Keratinocyte (primary cell): Measurements from ENCODE around the gene CAND2. TPM values are rescaled to one million over a fixed set of nuclear protein-coding genes. Genes with fewer than 3 reads are reported as not detected.

Experiments
- DNase-seq: peaks from one replicate; pipeline ENCODE4 v3.0.0-alpha.2; 2011; ENCODE audit warnings: low read depth, missing footprints, low spot score
- FAIRE-seq: peaks from 2 replicates; lab custom pipeline; 2011; peaks lifted over from hg19 to GRCh38; lab: Jason Lieb, UNC
- H2AFZ ChIP-seq: 2 replicates; pipeline ENCODE4 v1.6.0; 2012; ENCODE audit warnings: low read length, control low read depth, inconsistent platforms; ENCODE audit not compliant: control insufficient read depth
- H3K27ac ChIP-seq: 2 replicates; pipeline ENCODE4 v1.5.1; 2011; ENCODE audit warnings: low read length; ENCODE audit not compliant: control insufficient read depth, insufficient read depth
- H3K27me3 ChIP-seq: 3 replicates; pipeline ENCODE4 v1.6.0; 2011; ENCODE audit warnings: low read length; ENCODE audit not compliant: control insufficient read depth, insufficient read depth; ENCODE audit errors: extremely low read depth
- H3K36me3 ChIP-seq, 2 experiments: 2 replicates in 1 of 2; 3 replicates in 1 of 2; pipeline ENCODE4 v1.5.1; 2011; ENCODE audit warnings: low read length in 2 of 2, mild to moderate bottlenecking in 1 of 2; ENCODE audit not compliant: control insufficient read depth in 2 of 2, insufficient read depth in 2 of 2; ENCODE audit errors: extremely low read depth in 1 of 2
- H3K4me1 ChIP-seq: 3 replicates; pipeline ENCODE4 v1.5.1; 2011; ENCODE audit warnings: low read length; ENCODE audit not compliant: control insufficient read depth, insufficient read depth; ENCODE audit errors: extremely low read depth
- H3K4me2 ChIP-seq: 3 replicates; pipeline ENCODE4 v1.6.0; 2011; ENCODE audit warnings: low read depth, low read length; ENCODE audit not compliant: control insufficient read depth, insufficient read depth; ENCODE audit errors: extremely low read depth
- H3K4me3 ChIP-seq, 3 experiments: fragments of 200-600 bp in 1 of 3; sonication (generic) in 1 of 3; 2 replicates in 2 of 3; 3 replicates in 1 of 3; pipeline ENCODE4 v1.5.1; 2011 to 2016; ENCODE audit warnings: low read length in 3 of 3, mild to moderate bottlenecking in 3 of 3, control low read depth in 2 of 3, inconsistent platforms in 1 of 3, low read depth in 1 of 3, mixed read lengths in 1 of 3, mixed run types in 1 of 3, moderate library complexity in 1 of 3; ENCODE audit not compliant: control insufficient read depth in 2 of 3, insufficient read depth in 2 of 3; ENCODE audit errors: extremely low read depth in 1 of 3
- H3K79me2 ChIP-seq: 2 replicates; pipeline ENCODE4 v1.6.0; 2012; ENCODE audit warnings: low read length; ENCODE audit not compliant: control insufficient read depth, insufficient read depth
- H3K9ac ChIP-seq: 3 replicates; pipeline ENCODE4 v1.6.0; 2011; ENCODE audit warnings: low read length; ENCODE audit not compliant: control insufficient read depth, insufficient read depth; ENCODE audit errors: extremely low read depth
- H3K9me1 ChIP-seq: 3 replicates; pipeline ENCODE4 v1.6.0; 2011; ENCODE audit warnings: low read length; ENCODE audit not compliant: control insufficient read depth, insufficient read depth; ENCODE audit errors: extremely low read depth
- H3K9me3 ChIP-seq: 2 replicates; pipeline ENCODE4 v1.5.1; 2012; ENCODE audit warnings: low read depth, low read length; ENCODE audit not compliant: control insufficient read depth
- H4K20me1 ChIP-seq: 3 replicates; pipeline ENCODE4 v1.6.0; 2011; ENCODE audit warnings: low read length; ENCODE audit not compliant: control insufficient read depth, insufficient read depth; ENCODE audit errors: extremely low read depth
- EZH2 ChIP-seq: IDR thresholded peaks from one replicate; pipeline ENCODE4 v1.6.1; 2012; ENCODE audit warnings: inconsistent platforms, mild to moderate bottlenecking, low read length, moderate library complexity
- dilution Hi-C: fragments of 300-500 bp; cut with MboI; formaldehyde crosslinking; loops from one replicate; pipeline ENCODE4 v1.7.0; 2020; ENCODE audit warnings: low sequenced_read_pairs; ENCODE audit not compliant: extremely low pct_ligation_motif_present
- polyA minus RNA-seq, 3 experiments: library from RNA; depleted of rRNA, polyadenylated mRNA; stranded (reverse); fragments of >200 nt; gene quantifications; 1 replicate in 1 of 3; 2 replicates in 1 of 3; 3 replicates in 1 of 3; pipeline ENCODE4 v1.2.3, GENCODE V29; 2011
- polyA plus RNA-seq, 5 experiments: library from polyadenylated mRNA; depleted of rRNA in 3 of 5; stranded (reverse) in 3 of 5; stranded (forward) in 1 of 5; unstranded in 1 of 5; fragments of >200 nt; gene quantifications; 1 replicate in 1 of 5; 2 replicates in 3 of 5; 3 replicates in 1 of 5; pipeline versions ENCODE4 v1.2.1 to v1.2.3, GENCODE V29; 2011 to 2012; ENCODE audit warnings: missing spikeins in 2 of 5, low read depth in 1 of 5, low replicate concordance in 1 of 5
- TF ChIP-seq, protein P1 (sequence below), 3 experiments: IDR thresholded peaks in 1 of 3; conservative IDR thresholded peaks in 1 of 3; optimal IDR thresholded peaks in 1 of 3; 2 replicates in 2 of 3; 3 replicates in 1 of 3; pipeline versions ENCODE3 to v1.5.1; 2011; ENCODE audit warnings: low read length in 3 of 3, mild to moderate bottlenecking in 3 of 3, moderate library complexity in 2 of 3, control low read depth in 1 of 3, inconsistent platforms in 1 of 3; ENCODE audit not compliant: insufficient read depth in 2 of 3; ENCODE audit errors: extremely low read depth in 1 of 3

The CAND2 gene
- polyA plus RNA-seq (0.05 to 0.09 TPM (median 0.07 TPM) in 3 replicates), polyA minus RNA-seq (0.03 to 0.10 TPM (median 0.06 TPM) in 3 replicates)
- polyA plus RNA-seq (2011; ENCODE audit: low read depth): 0.06 TPM
- polyA plus RNA-seq (2011; cell fraction: cytosol; rRNA removed): 0.01 and 0.03 TPM in 2 replicates
- polyA plus RNA-seq (2011; cell fraction: nucleus; rRNA removed): 0.04 and 0.13 TPM in 2 replicates
- polyA plus RNA-seq (2012; ENCODE audit: low replicate concordance): 0.15 and 0.17 TPM in 2 replicates
- not detected for polyA minus RNA-seq (2011; cell fraction: cytosol; rRNA and poly(A)+ RNA removed)
- polyA minus RNA-seq (2011; cell fraction: nucleus; rRNA and poly(A)+ RNA removed): 0.31 TPM in 1 of 2 replicates, not detected in the other

GRCh38 chr3:12796171-12797123, at the start of gene CAND2:
TSS of gene CAND2 (plus strand) at chr3:12796680. CDS start at chr3:12796721, 41 bp downstream.
- Histone ChIP-seq H4K20me1 (no peaks in the 10 kb centered on the region), H3K27me3 (peaks cover 14% of the 10 kb centered on the region), H3K4me3 (peak within 1 kb of the TSS; percentile 21 to 57 (median 23)), H3K4me1 (no peaks in the 10 kb centered on the region), H3K9ac (peak within 1 kb of the TSS; percentile 3), H3K4me2 (peak within 1 kb of the TSS; percentile 65), H3K36me3 (no peaks in the 10 kb centered on the region), H3K27ac (no peak within 1 kb of the TSS), H2AFZ (peak within 1 kb of the TSS; percentile 69), H3K79me2 (no peaks in the 10 kb centered on the region), H3K9me3 (no peaks in the 10 kb centered on the region), H3K9me1 (no peaks in the 10 kb centered on the region)
- TF ChIP-seq, protein P1, sequence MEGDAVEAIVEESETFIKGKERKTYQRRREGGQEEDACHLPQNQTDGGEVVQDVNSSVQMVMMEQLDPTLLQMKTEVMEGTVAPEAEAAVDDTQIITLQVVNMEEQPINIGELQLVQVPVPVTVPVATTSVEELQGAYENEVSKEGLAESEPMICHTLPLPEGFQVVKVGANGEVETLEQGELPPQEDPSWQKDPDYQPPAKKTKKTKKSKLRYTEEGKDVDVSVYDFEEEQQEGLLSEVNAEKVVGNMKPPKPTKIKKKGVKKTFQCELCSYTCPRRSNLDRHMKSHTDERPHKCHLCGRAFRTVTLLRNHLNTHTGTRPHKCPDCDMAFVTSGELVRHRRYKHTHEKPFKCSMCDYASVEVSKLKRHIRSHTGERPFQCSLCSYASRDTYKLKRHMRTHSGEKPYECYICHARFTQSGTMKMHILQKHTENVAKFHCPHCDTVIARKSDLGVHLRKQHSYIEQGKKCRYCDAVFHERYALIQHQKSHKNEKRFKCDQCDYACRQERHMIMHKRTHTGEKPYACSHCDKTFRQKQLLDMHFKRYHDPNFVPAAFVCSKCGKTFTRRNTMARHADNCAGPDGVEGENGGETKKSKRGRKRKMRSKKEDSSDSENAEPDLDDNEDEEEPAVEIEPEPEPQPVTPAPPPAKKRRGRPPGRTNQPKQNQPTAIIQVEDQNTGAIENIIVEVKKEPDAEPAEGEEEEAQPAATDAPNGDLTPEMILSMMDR (optimal IDR thresholded peaks at IDR 0.05 in 1 of 3, IDR thresholded peaks at IDR 0.05 in 1 of 3, conservative IDR thresholded peaks at IDR 0.05 in 1 of 3; ENCODE audit: extremely low read depth in 1 of 3, insufficient read depth in 2 of 3, low read length in 3 of 3): no peak
- TF ChIP-seq EZH2: peak; percentile 62
- dilution Hi-C loops: no loop called here
- no peak for DNase-seq
- no peak for FAIRE-seq

- no peak for FAIRE-seq
- peaks cover 38 to 56% of the 10 kb centered on the region in 2 experiments for H3K36me3 ChIP-seq
- peaks cover 36% of the 10 kb centered on the region for H3K4me1 ChIP-seq
- no peaks in the 10 kb centered on the region for H3K9me3 ChIP-seq
- H3K9ac ChIP-seq: no peak overlapping the region
- DNase-seq: no peak
- no peak overlapping the region for H2AFZ ChIP-seq
- no peaks in the 10 kb centered on the region for H3K27me3 ChIP-seq
- no peak overlapping the region for H3K4me3 ChIP-seq
- no peak overlapping the region for H3K4me2 ChIP-seq
- H4K20me1 ChIP-seq: peaks cover 29% of the 10 kb centered on the region
- no peak overlapping the region for H3K27ac ChIP-seq
- dilution Hi-C loops: no loop called here
- peaks cover 13% of the 10 kb centered on the region for H3K9me1 ChIP-seq
- H3K79me2 ChIP-seq: peaks cover 39% of the 10 kb centered on the region
- no peak for TF ChIP-seq EZH2
- TF ChIP-seq, protein P1 (optimal IDR thresholded peaks at IDR 0.05 in 1 of 3, IDR thresholded peaks at IDR 0.05 in 1 of 3, conservative IDR thresholded peaks at IDR 0.05 in 1 of 3; ENCODE audit: extremely low read depth in 1 of 3, insufficient read depth in 2 of 3, low read length in 3 of 3): no peak
These were observed 48.0 kb upstream of the CAND2 start for GRCh38 chr3:12748477-12748876.
